ENCODE measurements around the gene TACC2.

DNA sequence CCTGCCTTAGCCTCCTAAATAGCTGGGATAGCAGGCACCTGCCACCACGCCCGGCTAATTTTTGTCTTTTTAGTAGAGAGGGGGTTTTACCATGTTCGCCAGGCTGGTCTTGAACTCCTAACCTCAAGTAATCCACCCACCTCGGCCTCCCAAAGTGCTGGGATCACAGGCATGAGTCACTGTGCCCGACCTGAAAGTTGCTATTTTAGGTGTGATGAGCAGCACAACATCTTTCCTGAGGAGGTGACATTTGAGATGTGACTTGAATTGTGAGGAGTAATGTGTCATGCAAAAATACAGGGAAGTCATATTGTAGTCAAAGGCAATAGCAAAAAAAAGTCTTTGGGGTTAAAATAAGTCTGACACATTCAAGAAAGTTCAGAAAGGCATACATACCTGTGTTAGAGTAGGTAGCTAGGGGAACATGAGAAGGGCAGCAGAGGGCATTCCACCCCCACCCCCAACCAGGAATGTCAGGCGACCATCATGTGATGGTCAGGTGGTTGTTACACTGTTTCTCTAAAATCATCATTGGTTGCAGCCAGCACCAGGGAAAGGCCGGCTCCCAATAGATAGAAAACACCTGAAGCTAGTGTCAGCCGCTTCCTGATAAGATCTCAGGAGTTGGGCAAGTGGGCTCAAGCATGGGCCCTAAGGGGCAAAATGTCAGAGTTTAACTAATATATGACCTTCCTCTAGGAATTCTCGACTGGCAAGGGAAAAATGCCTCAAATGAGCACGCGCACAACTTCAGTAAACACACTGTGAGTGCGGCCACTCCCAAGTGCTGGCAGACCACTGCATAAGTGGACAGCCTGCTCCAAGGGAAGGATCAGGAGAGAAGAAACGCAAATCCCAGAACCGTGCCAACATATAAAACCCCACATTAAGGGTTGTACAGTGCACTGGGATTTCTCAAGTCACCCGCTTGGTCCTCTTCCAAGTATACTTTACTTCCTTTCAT, at the start of gene TACC2:
- TF ChIP-seq CTCF (IDR thresholded peaks at IDR 0.05) (no peak), EZH2 (IDR thresholded peaks at IDR 0.05; ENCODE audit: borderline replicate concordance, insufficient read depth, low read depth, low read length, poor library complexity, severe bottlenecking) (no peak)

Measured in B cell (primary cell).